ENCODE results near the gene NT5DC4.

Gene NT5DC4

GRCh38 chr2:112730791-112731190, 10.0 kb downstream of the NT5DC4 start:
- Histone ChIP-seq H3K4me1 (peaks cover 5% of the 10 kb centered on the region), H3K27me3 (ENCODE audit: control insufficient read depth, insufficient read depth, low read length) (no peaks in the 10 kb centered on the region), H3K4me3 (ENCODE audit: low read depth, low read length) (no peak overlapping the region), H3K9ac (no peak overlapping the region), H2AFZ (no peak overlapping the region), H3K36me3 (ENCODE audit: control insufficient read depth, insufficient read depth, low read length) (no peaks in the 10 kb centered on the region), H3K9me3 (ENCODE audit: control insufficient read depth, low read length) (no peaks in the 10 kb centered on the region), H3K4me2 (ENCODE audit: low read length) (no peak overlapping the region), H3K27ac (no peak overlapping the region), H3K79me2 (no peaks in the 10 kb centered on the region)
- TF ChIP-seq CTCF (IDR thresholded peaks at IDR 0.05) = no peak

- Histone ChIP-seq H3K27ac (no peak overlapping the region), H3K27me3 (ENCODE audit: control insufficient read depth, insufficient read depth, low read length) (no peaks in the 10 kb centered on the region), H3K79me2 (no peaks in the 10 kb centered on the region), H3K4me1 (peaks cover 5% of the 10 kb centered on the region), H3K9ac (no peak overlapping the region), H3K9me3 (ENCODE audit: control insufficient read depth, low read length) (no peaks in the 10 kb centered on the region), H3K4me3 (ENCODE audit: low read depth, low read length) (no peak overlapping the region), H3K4me2 (ENCODE audit: low read length) (no peak overlapping the region), H3K36me3 (ENCODE audit: control insufficient read depth, insufficient read depth, low read length) (no peaks in the 10 kb centered on the region), H2AFZ (no peak overlapping the region)
- no peak for TF ChIP-seq CTCF (IDR thresholded peaks at IDR 0.05)
Measured at GRCh38 chr2:112731479-112731878, 10.7 kb downstream of the NT5DC4 start.

GRCh38 chr2:112733456-112733855, 12.6 kb downstream of the NT5DC4 start:
- no peaks in the 10 kb centered on the region for H3K4me1 ChIP-seq
- no peaks in the 10 kb centered on the region for H3K79me2 ChIP-seq
- H3K36me3 ChIP-seq (ENCODE audit: control insufficient read depth, insufficient read depth, low read length) = no peaks in the 10 kb centered on the region
- no peak overlapping the region for H3K27ac ChIP-seq
- TF ChIP-seq CTCF (IDR thresholded peaks at IDR 0.05) = no peak
- no peak overlapping the region for H3K4me3 ChIP-seq (ENCODE audit: low read depth, low read length)
- H3K9ac ChIP-seq = no peak overlapping the region
- H2AFZ ChIP-seq = no peak overlapping the region
- no peak overlapping the region for H3K4me2 ChIP-seq (ENCODE audit: low read length)
- no peaks in the 10 kb centered on the region for H3K27me3 ChIP-seq (ENCODE audit: control insufficient read depth, insufficient read depth, low read length)
- H3K9me3 ChIP-seq (ENCODE audit: control insufficient read depth, low read length) = no peaks in the 10 kb centered on the region

- Histone ChIP-seq H3K27ac (no peak overlapping the region), H3K79me2 (no peaks in the 10 kb centered on the region), H3K4me1 (no peaks in the 10 kb centered on the region)
Measured at GRCh38 chr2:112733871-112734270, 13.1 kb downstream of the NT5DC4 start.

More at GRCh38 chr2:112733871-112734270, 13.1 kb downstream of the NT5DC4 start:
- Histone ChIP-seq H3K9me3 (ENCODE audit: control insufficient read depth, low read length) (no peaks in the 10 kb centered on the region), H3K9ac (no peak overlapping the region), H3K4me2 (ENCODE audit: low read length) (no peak overlapping the region), H2AFZ (no peak overlapping the region), H3K36me3 (ENCODE audit: control insufficient read depth, insufficient read depth, low read length) (no peaks in the 10 kb centered on the region), H3K27me3 (ENCODE audit: control insufficient read depth, insufficient read depth, low read length) (no peaks in the 10 kb centered on the region), H3K4me3 (ENCODE audit: low read depth, low read length) (no peak overlapping the region)
- TF ChIP-seq CTCF (IDR thresholded peaks at IDR 0.05) = no peak

All from parathyroid adenoma (tissue), 2 donors.